Ovary (tissue), 9 donors: ENCODE data around the gene ADCY5. TPM values are rescaled to one million over a fixed set of nuclear protein-coding genes. Genes with fewer than 3 reads are reported as not detected.

Experiments used
- DNase-seq, 5 donors: peaks; one replicate each; pipeline ENCODE4 v3.0.0-alpha.2; 2019 to 2020
- H3K27ac ChIP-seq, 2 donors: fragments of 200-600 bp; one replicate each; pipeline versions ENCODE4 v1.5.1 to v1.8.0; 2019 to 2022
- H3K27me3 ChIP-seq: fragments of 200-600 bp; one replicate; pipeline ENCODE4 v1.8.0; 2022
- H3K36me3 ChIP-seq: fragments of 200-600 bp; sonication (generic); one replicate; pipeline ENCODE4 v1.5.1; 2019
- H3K4me1 ChIP-seq: one replicate; pipeline ENCODE4 v1.8.1; 2013; ENCODE audit warnings: mild to moderate bottlenecking, moderate library complexity; ENCODE audit not compliant: insufficient read depth
- H3K4me3 ChIP-seq: fragments of 200-600 bp; sonication (generic); one replicate; pipeline ENCODE4 v1.5.1; 2017
- H3K9me3 ChIP-seq, 2 donors: fragments of 200-600 bp in 1 of 2; sonication (generic) in 1 of 2; one replicate each; pipeline versions ENCODE4 v1.5.1 to v1.8.1; 2013 to 2019; ENCODE audit warnings: mild to moderate bottlenecking in 1 of 2, moderate library complexity in 1 of 2
- CTCF ChIP-seq, 3 donors: fragments of 450-650 bp in 2 of 3; fragments of 200-600 bp in 1 of 3; IDR thresholded peaks; one replicate each; pipeline versions ENCODE4 v1.5.1 to v1.8.0; 2016 to 2022; ENCODE audit warnings: antibody characterized with exemption in 3 of 3, mild to moderate bottlenecking in 1 of 3
- EP300 ChIP-seq: sonication (generic); formaldehyde crosslinking; IDR thresholded peaks from one replicate; pipeline ENCODE4 v1.6.1; 2017; ENCODE audit warnings: antibody characterized with exemption
- POLR2A ChIP-seq: fragments of 450-650 bp; IDR thresholded peaks from one replicate; pipeline ENCODE4 v1.6.1; 2017; ENCODE audit warnings: antibody characterized with exemption, mild to moderate bottlenecking, moderate library complexity
- WGBS, 3 donors: extraction: QIAGEN DNeasy Blood & Tissue Kit in 1 of 3; methylation state at CpG; one replicate each; pipeline versions ENCODE4 v1.1.5 to v1.1.7; 2013 to 2017; 5-methylcytosine and 5-hydroxymethylcytosine counted together
- intact Hi-C, 4 donors: fragments of 100-400 bp; cut with DNase I; formaldehyde crosslinking; loops; one replicate each; pipeline versions ENCODE4 v1.11.0 to v1.15.1; 2022 to 2023
- polyA plus RNA-seq, 2 donors: library from polyadenylated mRNA; stranded (reverse); fragments of 200-250 nt in 1 of 2; fragments of 350-450 nt in 1 of 2; fragmentation: Illumina TruSeq in 1 of 2; extraction: RNeasy Lipid Tissue Mini Kit (QIAGEN cat#74804) in 1 of 2; gene quantifications; one replicate each; pipeline ENCODE4 v1.2.3, GENCODE V29; 2013 to 2014
- total RNA-seq, 7 donors: library from RNA; depleted of rRNA in 2 of 7; stranded (reverse); fragments of >200 nt in 2 of 7; fragmentation: NEBNext Ultra II Directional in 3 of 7; extraction: Animal tissue kit (Norgen Biotek cat#: 25700) in 3 of 7; gene quantifications; one replicate each; pipeline versions ENCODE4 v1.1.0 to v1.2.4, GENCODE V29; 2016 to 2023
- donor health status: DM: no; HTN: no; CAD: no; lungs with moderate emphysema.
- donor health status: DM: no; HTN: no; CAD: no.
- donor health status: Bipolar disorder and iron deficiency.
- donor health status: DM: yes; HTN: yes; CAD: no.
- donor health status: DM: no; HTN: no; CAD: no.
- donor health status: DM: yes; HTN: yes; CAD: no.

The ADCY5 gene
- total and polyA plus RNA-seq, 9 donors = 5.3 to 36.2 (median 20.3) TPM

DNA sequence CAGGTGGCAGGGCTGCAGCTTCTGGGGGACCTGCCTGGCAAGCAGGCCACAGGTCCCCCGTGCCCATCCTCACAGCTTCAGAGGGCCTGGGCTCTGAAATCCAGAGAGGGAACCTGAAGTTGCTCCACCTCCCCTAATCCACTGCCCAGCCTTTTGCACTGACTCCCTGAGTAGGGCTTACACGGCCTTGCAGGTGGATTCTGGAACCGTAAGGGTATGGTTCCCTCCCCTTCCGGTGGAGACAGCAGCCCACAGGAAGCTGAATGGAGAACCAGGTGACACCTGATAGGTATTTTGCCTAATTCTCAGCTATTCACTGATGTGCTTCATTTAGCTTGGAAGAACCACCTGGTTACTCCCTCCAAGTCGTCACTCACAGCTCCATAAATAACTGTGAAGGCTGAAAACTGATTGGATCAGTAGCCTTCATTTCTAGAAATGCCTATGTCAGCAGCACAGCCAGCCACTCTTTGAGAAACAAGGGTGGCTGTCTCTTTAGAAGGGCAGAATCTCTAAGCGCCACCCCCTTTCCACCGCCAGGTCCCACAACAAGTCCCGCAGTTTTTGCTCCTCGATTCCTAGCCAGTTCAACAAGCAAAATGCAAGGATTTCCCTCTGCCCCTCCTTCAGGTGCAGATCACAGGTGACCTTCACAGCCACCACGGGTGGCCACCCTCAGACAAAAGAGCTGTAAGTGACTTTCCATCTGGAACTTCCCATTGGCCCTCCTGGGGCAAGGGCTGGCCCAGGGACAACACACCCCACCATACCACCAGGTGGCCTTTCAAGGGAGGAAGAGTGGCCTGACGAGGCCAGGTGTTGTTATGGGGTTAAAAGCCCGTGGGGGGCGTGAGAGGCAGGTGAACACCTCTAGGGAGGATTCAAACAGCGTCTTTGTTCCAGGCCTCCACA is 134.3 kb downstream of the ADCY5 start:
- DNase-seq = no peak
- 72 to 76% (median 73%) methylated on average over 14 of the region's 14 CpGs for WGBS, 3 donors
- H3K4me1 ChIP-seq = no peaks in the 10 kb centered on the region

DNA sequence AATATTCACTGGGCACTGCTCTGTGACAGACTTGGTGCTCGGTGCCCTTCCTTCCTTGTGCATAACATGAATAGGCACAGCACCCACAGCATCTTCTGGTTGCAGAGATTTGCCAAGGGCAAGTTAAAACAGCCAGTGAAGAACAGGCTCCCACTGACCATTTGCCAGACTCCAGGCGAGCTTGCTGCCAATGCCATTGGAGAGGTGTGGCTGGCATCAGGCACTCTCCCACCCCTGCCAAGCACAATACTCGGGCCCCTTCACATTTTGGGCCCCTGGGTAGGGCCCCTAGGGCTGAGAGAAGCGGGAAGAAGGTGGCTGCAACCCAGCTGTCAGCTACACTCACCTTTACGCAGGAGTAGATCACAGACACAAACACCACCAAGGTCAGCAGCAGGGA is 135.0 kb downstream of the ADCY5 start:
- Histone ChIP-seq H3K4me3 (no peak overlapping the region), H3K27ac (no peak overlapping the region), H3K36me3 (no peaks in the 10 kb centered on the region), H3K9me3 (no peaks in the 10 kb centered on the region), H3K4me1 (no peaks in the 10 kb centered on the region), H3K27me3 (no peaks in the 10 kb centered on the region)
- no peak for TF ChIP-seq POLR2A
- TF ChIP-seq CTCF (IDR thresholded peaks at IDR 0.05) = no peak
- no peak for TF ChIP-seq EP300
- DNase-seq = no peak
- WGBS, 3 donors = 75 to 90% (median 85%) methylated on average over 5 of the region's 5 CpGs
- intact Hi-C loops = no loop called here

More for the DNA sequence above, 134.3 kb downstream of the ADCY5 start:
- Histone ChIP-seq H3K27ac (no peak overlapping the region), H3K9me3 (no peaks in the 10 kb centered on the region), H3K36me3 (no peaks in the 10 kb centered on the region), H3K4me3 (no peak overlapping the region), H3K27me3 (no peaks in the 10 kb centered on the region)
- TF ChIP-seq CTCF (IDR thresholded peaks at IDR 0.05) = no peak
- no peak for TF ChIP-seq POLR2A
- TF ChIP-seq EP300 = no peak
- intact Hi-C loops = no loop called here

- 64 to 67% (median 67%) methylated on average over 16 of the region's 16 CpGs for WGBS, 3 donors
- Histone ChIP-seq H3K27me3 (no peaks in the 10 kb centered on the region), H3K36me3 (no peaks in the 10 kb centered on the region), H3K27ac (no peak overlapping the region), H3K4me1 (no peaks in the 10 kb centered on the region), H3K4me3 (no peak overlapping the region), H3K9me3 (no peaks in the 10 kb centered on the region)
- intact Hi-C loops = no loop called here
- no peak for DNase-seq
- TF ChIP-seq EP300 (no peak), CTCF (IDR thresholded peaks at IDR 0.05) (no peak), POLR2A (no peak)
Measured at GRCh38 chr3:123312331-123313265, 136.3 kb downstream of the ADCY5 start.

GRCh38 chr3:123311201-123311600 is 137.7 kb downstream of the ADCY5 start:
- H3K27ac ChIP-seq = no peak overlapping the region
- WGBS, 3 donors = 75 to 84% (median 83%) methylated on average over 9 of the region's 9 CpGs
- TF ChIP-seq POLR2A (no peak), CTCF (IDR thresholded peaks at IDR 0.05) (no peak), EP300 (no peak)
- H3K9me3 ChIP-seq = no peaks in the 10 kb centered on the region
- no peaks in the 10 kb centered on the region for H3K36me3 ChIP-seq
- H3K4me1 ChIP-seq = no peaks in the 10 kb centered on the region
- DNase-seq = no peak
- intact Hi-C loops = no loop called here
- no peaks in the 10 kb centered on the region for H3K27me3 ChIP-seq
- no peak overlapping the region for H3K4me3 ChIP-seq
